Fibroblast of skin of back (primary cell): Measurements from ENCODE around the gene EPHA2.
"Not testable (repeated sequence)": the region's sequence is repeated elsewhere in the genome, so short reads cannot be mapped to it uniquely, and the experiment has no call there.

Source experiments
- DNase-seq: peaks from one replicate; pipeline ENCODE4 v3.0.0-alpha.2; 2013

EPHA2 gene

GRCh38 chr1:16183765-16184556 lies 28.1 kb upstream of the EPHA2 start:
- DNase-seq = no peak

- peak; percentile 52 for DNase-seq
These were observed 27.3 kb upstream of the EPHA2 start for GRCh38 chr1:16183179-16183578.

- peak; percentile 93 for DNase-seq
These were observed 26.2 kb upstream of the EPHA2 start for GRCh38 chr1:16181887-16182719.

- peak; percentile 78 for DNase-seq
These were observed 24.5 kb upstream of the EPHA2 start for GRCh38 chr1:16180291-16180824.

- DNase-seq = peak; percentile 43
These were observed 23.0 kb upstream of the EPHA2 start for GRCh38 chr1:16178596-16179497.

- no peak for DNase-seq
These were observed 21.4 kb upstream of the EPHA2 start for GRCh38 chr1:16177306-16177705.

GRCh38 chr1:16176653-16177052 lies 20.8 kb upstream of the EPHA2 start:
- no peak for DNase-seq

GRCh38 chr1:16175610-16176553 lies 20.0 kb upstream of the EPHA2 start:
- peak; percentile 93 for DNase-seq

GRCh38 chr1:16174886-16175598 lies 19.2 kb upstream of the EPHA2 start:
- DNase-seq = no peak

- no peak for DNase-seq
These were observed 18.5 kb upstream of the EPHA2 start for GRCh38 chr1:16174261-16174868.

GRCh38 chr1:16173447-16174260 lies 17.8 kb upstream of the EPHA2 start:
- peak; percentile 83 for DNase-seq

GRCh38 chr1:16172964-16173446 lies 17.1 kb upstream of the EPHA2 start:
- DNase-seq = peak; percentile 50

- DNase-seq = no peak
These were observed 16.5 kb upstream of the EPHA2 start for GRCh38 chr1:16172218-16172830.

- DNase-seq = no peak
These were observed 15.7 kb upstream of the EPHA2 start for GRCh38 chr1:16171314-16172151.

GRCh38 chr1:16170283-16170673 lies 14.4 kb upstream of the EPHA2 start:
- DNase-seq = no peak

- DNase-seq = no peak
These were observed 12.9 kb upstream of the EPHA2 start for GRCh38 chr1:16168622-16169360.

GRCh38 chr1:16168144-16168495 lies 12.3 kb upstream of the EPHA2 start:
- not testable (repeated sequence) for DNase-seq
